Adrenal gland (tissue), 5 donors: ENCODE data around the gene SORBS2.

Source experiments
- CTCF ChIP-seq, 6 experiments: fragments of 450-650 bp in 4 of 6; fragments of 200-600 bp in 2 of 6; sonication (generic) in 1 of 6; IDR thresholded peaks; 1 replicate in 5 of 6; 2 replicates in 1 of 6; pipeline versions ENCODE4 v1.5.1 to v1.8.0; 2016 to 2021; ENCODE audit warnings: antibody characterized with exemption in 6 of 6, mild to moderate bottlenecking in 2 of 6, moderate library complexity in 1 of 6
- POLR2A ChIP-seq, 2 donors: fragments of 450-650 bp; IDR thresholded peaks; one replicate each; pipeline ENCODE4 v1.6.1; 2017; ENCODE audit warnings: antibody characterized with exemption in 2 of 2, mild to moderate bottlenecking in 2 of 2, moderate library complexity in 1 of 2
- donor health status: DM: no; HTN: no; CAD: no.

GRCh38 chr4:185740471-185740873, 71.5 kb downstream of the SORBS2 start:
- TF ChIP-seq CTCF (IDR thresholded peaks at IDR 0.05) = no peak
- TF ChIP-seq POLR2A (IDR thresholded peaks at IDR 0.05) = no peak
